Choroid plexus epithelial cell (primary cell): ENCODE data around the gene OVCH2.
A peak's percentile ranks its signal among the peaks of the same experiment; 100 is the strongest.

Source experiments
- DNase-seq: peaks from one replicate; pipeline ENCODE4 v3.0.0-alpha.2; 2010; ENCODE audit warnings: low read depth
- H3K4me3 ChIP-seq: 2 replicates; pipeline ENCODE4 v1.5.1; 2011; ENCODE audit warnings: low read depth, mild to moderate bottlenecking, control low read depth, low read length, moderate library complexity
- TF ChIP-seq, protein P1 (sequence below): conservative IDR thresholded peaks from 2 replicates; pipeline ENCODE4 v1.5.1; 2011; ENCODE audit warnings: low read depth, mild to moderate bottlenecking, control low read depth, inconsistent platforms, low read length, moderate library complexity

Gene OVCH2

DNA sequence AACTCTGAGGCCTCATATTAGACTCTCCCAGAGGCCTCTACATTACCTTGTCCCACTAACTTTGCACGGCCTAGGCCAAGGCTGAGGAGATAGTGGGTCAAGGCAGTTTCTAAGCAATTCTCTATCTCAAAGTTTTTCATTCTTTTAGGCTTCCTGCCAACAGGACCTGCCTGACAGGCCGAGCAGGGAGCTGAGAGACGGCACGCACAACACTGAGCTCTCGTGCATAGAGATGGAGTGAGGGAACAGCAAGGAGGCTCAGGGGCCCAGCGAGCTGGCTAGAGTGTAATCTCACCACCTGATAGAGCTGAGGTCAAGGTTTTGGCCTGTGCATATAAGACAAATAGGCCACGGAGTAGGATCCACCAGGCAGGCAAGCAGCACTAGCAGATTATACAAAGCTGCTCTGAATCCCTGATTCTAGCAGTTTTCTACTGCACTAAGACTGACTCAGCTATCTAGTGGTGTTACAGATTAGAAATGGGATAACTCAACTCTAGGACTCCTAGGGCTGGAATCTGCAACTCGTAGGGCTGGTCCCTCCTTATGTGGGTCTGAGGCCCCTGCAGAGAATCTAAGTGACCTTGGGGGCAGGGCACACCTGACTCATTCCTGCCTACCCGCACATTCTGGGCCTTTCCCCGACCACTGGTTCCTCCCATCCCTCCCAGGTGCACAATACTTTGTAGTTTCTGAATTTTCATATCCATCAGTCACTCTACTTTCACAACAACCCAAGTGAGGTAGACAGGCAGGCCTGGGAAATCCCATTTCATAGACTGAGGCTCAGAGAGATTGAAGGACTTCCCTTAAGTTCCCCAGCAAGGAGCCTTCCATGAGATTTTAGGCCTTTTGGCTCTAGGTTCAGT is 34.7 kb downstream of the OVCH2 start:
- DNase-seq, result no peak
- TF ChIP-seq, protein P1, sequence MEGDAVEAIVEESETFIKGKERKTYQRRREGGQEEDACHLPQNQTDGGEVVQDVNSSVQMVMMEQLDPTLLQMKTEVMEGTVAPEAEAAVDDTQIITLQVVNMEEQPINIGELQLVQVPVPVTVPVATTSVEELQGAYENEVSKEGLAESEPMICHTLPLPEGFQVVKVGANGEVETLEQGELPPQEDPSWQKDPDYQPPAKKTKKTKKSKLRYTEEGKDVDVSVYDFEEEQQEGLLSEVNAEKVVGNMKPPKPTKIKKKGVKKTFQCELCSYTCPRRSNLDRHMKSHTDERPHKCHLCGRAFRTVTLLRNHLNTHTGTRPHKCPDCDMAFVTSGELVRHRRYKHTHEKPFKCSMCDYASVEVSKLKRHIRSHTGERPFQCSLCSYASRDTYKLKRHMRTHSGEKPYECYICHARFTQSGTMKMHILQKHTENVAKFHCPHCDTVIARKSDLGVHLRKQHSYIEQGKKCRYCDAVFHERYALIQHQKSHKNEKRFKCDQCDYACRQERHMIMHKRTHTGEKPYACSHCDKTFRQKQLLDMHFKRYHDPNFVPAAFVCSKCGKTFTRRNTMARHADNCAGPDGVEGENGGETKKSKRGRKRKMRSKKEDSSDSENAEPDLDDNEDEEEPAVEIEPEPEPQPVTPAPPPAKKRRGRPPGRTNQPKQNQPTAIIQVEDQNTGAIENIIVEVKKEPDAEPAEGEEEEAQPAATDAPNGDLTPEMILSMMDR, result no peak
- H3K4me3 ChIP-seq, result no peak overlapping the region

DNA sequence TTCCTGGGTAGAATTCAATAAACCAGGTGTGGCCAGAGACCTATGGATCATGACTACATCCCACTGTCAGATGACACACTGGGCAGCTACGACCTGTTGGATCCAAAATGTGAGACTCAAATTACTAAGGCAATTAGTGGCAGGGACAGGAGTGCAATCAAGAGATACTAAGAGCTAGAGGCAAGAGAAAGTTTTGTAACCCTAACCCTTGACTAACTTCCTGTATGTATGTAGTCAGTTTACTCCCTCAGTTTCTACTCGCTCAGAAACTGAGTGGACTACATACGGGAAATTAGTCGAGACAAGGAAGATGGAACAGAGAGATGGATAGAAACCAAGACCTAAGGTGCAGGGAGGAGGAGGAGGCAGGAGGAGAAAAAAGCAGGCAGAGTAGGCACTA is 35.6 kb downstream of the OVCH2 start:
- DNase-seq, result no peak
- no peak overlapping the region for H3K4me3 ChIP-seq
- TF ChIP-seq, protein P1, result no peak

DNA sequence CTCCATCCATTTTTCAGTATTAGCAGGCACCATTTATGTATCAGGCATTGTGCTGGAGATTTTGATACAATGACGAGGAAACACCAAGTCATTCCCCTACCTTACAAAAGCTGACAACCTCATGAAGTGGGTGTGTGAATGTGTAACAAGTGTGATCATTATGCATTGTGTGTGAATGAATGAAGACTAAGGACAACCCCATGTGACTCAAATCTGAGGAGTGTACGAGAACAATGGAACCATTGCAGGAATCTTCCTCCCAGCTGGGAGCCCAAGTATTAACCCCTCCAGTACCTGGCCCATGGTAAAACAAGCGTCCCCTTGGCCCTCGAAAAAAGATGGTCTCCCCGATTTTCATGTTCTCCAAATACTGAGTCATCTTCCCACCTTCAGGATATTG is 37.4 kb downstream of the OVCH2 start:
- no peak overlapping the region for H3K4me3 ChIP-seq
- TF ChIP-seq, protein P1, result no peak
- DNase-seq, result no peak

DNA sequence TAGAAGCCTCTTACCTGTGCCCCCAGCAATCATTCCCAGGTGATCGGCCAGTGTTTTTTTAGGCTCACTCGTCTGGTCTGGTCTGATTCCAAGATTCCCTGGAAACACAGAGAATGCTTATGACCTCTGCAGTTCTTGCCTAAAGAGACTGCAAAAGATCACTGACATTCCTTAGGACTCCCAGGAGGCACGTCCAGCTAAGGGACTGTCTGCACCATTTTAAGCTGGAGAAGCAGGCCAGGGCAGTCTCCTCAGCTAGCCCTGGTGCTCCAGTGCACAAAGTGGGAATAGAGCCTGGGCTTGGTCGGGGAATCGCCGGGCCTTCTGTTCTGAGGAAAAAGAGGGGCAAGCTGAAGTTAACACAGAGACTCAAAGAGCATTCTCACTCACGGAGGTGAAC is 37.8 kb downstream of the OVCH2 start:
- H3K4me3 ChIP-seq, result no peak overlapping the region
- no peak for DNase-seq
- TF ChIP-seq, protein P1, result no peak

DNA sequence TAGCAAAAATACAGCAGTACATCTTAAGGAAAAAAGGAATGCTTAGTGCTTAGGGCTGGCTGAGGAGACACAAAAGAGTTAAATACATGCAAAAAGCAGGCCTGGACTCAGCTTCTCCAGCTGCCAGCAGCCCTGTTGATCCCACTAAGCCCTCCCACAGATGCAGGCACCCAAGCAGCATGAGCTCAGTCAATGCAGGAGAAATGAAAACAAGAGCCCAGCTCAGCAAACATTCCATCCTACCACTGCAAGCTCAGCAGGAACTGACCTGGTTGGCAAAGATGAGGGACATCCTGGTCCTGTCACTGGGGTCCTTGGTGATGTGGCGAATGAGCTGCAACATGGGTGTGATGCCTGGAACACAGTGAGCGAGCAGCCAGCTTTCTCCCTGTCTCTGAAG is 38.8 kb downstream of the OVCH2 start:
- TF ChIP-seq, protein P1, result no peak
- peak; percentile 73 for DNase-seq
- no peak overlapping the region for H3K4me3 ChIP-seq

DNA sequence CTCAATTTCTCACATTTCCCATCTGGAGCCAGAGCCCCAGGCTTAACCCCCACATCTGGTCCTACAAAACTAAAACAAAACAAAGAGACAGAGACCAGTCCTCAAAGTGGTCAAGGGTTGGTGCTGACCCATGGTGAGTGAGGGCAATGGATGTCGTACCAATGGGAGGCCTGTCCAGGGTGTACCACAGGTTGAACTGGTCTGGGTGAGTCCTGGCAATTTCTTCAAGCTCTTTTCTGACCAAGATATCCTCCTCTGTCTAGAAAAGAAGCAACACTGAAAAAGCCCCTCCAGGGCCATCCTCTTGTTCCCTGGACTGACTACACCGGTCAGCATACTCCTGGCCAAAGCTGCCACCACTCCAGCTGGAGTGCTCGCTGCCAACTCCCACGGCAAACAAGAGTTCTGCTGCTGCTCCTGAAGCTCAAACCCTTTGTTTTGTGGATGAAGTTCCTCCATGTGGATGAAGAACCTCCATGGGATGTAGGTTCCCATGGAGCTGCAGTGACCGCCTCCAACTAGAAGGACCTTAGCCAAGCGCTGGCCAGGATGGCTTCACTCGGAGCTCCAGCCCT is 39.9 kb downstream of the OVCH2 start:
- no peak for DNase-seq
- H3K4me3 ChIP-seq, result no peak overlapping the region
- TF ChIP-seq, protein P1, result no peak
